GM18502 (cell line): ENCODE data around the gene KLF6.

Experiments
- ATAC-seq: cut with Tn5 transposase; IDR thresholded peaks from one replicate; pipeline ENCODE4 v1.9.1; 2021; ENCODE audit warnings: mild to moderate bottlenecking; ENCODE audit not compliant: unreplicated experiment, poor library complexity

The KLF6 gene

GRCh38 chr10:3760083-3760482 lies 24.9 kb downstream of the KLF6 start:
- ATAC-seq = no peak

- no peak for ATAC-seq
Measured at GRCh38 chr10:3759397-3759796, 25.6 kb downstream of the KLF6 start.

GRCh38 chr10:3758491-3758970 lies 26.5 kb downstream of the KLF6 start:
- ATAC-seq = no peak

- peak; percentile 78 for ATAC-seq
Measured at GRCh38 chr10:3757638-3758490, 27.1 kb downstream of the KLF6 start.

- no peak for ATAC-seq
Measured at GRCh38 chr10:3757250-3757637, 27.8 kb downstream of the KLF6 start.

- ATAC-seq = no peak
Measured at GRCh38 chr10:3756360-3756740, 28.7 kb downstream of the KLF6 start.

GRCh38 chr10:3755440-3756359 lies 29.3 kb downstream of the KLF6 start:
- no peak for ATAC-seq

- no peak for ATAC-seq
Measured at GRCh38 chr10:3754727-3755439, 30.1 kb downstream of the KLF6 start.

GRCh38 chr10:3750854-3751253 lies 34.2 kb downstream of the KLF6 start:
- no peak for ATAC-seq

- ATAC-seq = peak; percentile 50
Measured at GRCh38 chr10:3750006-3750816, 34.8 kb downstream of the KLF6 start.

- peak; percentile 52 for ATAC-seq
Measured at GRCh38 chr10:3749600-3749999, 35.4 kb downstream of the KLF6 start.

GRCh38 chr10:3749011-3749410 lies 36.0 kb downstream of the KLF6 start:
- ATAC-seq = no peak

- ATAC-seq = no peak
Measured at GRCh38 chr10:3748484-3748883, 36.5 kb downstream of the KLF6 start.

GRCh38 chr10:3747984-3748383 lies 37.0 kb downstream of the KLF6 start:
- no peak for ATAC-seq

- no peak for ATAC-seq
Measured at GRCh38 chr10:3747248-3747960, 37.6 kb downstream of the KLF6 start.

GRCh38 chr10:3746634-3747033 lies 38.4 kb downstream of the KLF6 start:
- ATAC-seq = no peak

- ATAC-seq = no peak
Measured at GRCh38 chr10:3745521-3745920, 39.5 kb downstream of the KLF6 start.

GRCh38 chr10:3741688-3742461 lies 43.1 kb downstream of the KLF6 start:
- no peak for ATAC-seq
